LNCaP clone FGC (cell line): ENCODE measurements around the gene BTBD16.

Experiments
- DNase-seq: peaks from one replicate; pipeline ENCODE4 v3.0.0-alpha.2; 2011; ENCODE audit warnings: low read depth
- H3K4me3 ChIP-seq: 2 replicates; pipeline ENCODE4 v1.5.1; 2011; ENCODE audit warnings: mild to moderate bottlenecking, low read depth, low read length, control low read depth
- CTCF ChIP-seq: IDR thresholded peaks from 2 replicates; pipeline ENCODE4 v1.5.1; 2012; ENCODE audit warnings: mild to moderate bottlenecking; ENCODE audit not compliant: control insufficient read depth, insufficient read depth; ENCODE audit errors: extremely low read depth

Gene BTBD16

GRCh38 chr10:122293961-122294380, 22.9 kb downstream of the BTBD16 start:
- no peak for DNase-seq
- no peak for TF ChIP-seq CTCF
- no peak overlapping the region for H3K4me3 ChIP-seq

- no peak overlapping the region for H3K4me3 ChIP-seq
- no peak for DNase-seq
- TF ChIP-seq CTCF, result no peak
Observed at GRCh38 chr10:122294511-122295450, 23.7 kb downstream of the BTBD16 start.

- no peak overlapping the region for H3K4me3 ChIP-seq
- peak; percentile 43 for DNase-seq
- TF ChIP-seq CTCF, result no peak
Observed at GRCh38 chr10:122295451-122295809, 24.3 kb downstream of the BTBD16 start.

- no peak for TF ChIP-seq CTCF
- no peak overlapping the region for H3K4me3 ChIP-seq
- DNase-seq, result no peak
Observed at GRCh38 chr10:122296363-122297120, 25.4 kb downstream of the BTBD16 start.

- no peak overlapping the region for H3K4me3 ChIP-seq
- no peak for DNase-seq
- TF ChIP-seq CTCF, result no peak
Observed at GRCh38 chr10:122297583-122297982, 26.5 kb downstream of the BTBD16 start.

GRCh38 chr10:122298206-122298597, 27.1 kb downstream of the BTBD16 start:
- TF ChIP-seq CTCF, result no peak
- no peak overlapping the region for H3K4me3 ChIP-seq
- no peak for DNase-seq
